Measurements from ENCODE around the gene DONSON. TPM values are rescaled to one million over a fixed set of nuclear protein-coding genes. Genes with fewer than 3 reads are reported as not detected.

DONSON gene
- total and polyA plus RNA-seq, 2 of the 13 experiments (the other 11 are each of a cell fraction or from before 2014, with no cell fraction given): 35.4 to 63.6 TPM

DNA sequence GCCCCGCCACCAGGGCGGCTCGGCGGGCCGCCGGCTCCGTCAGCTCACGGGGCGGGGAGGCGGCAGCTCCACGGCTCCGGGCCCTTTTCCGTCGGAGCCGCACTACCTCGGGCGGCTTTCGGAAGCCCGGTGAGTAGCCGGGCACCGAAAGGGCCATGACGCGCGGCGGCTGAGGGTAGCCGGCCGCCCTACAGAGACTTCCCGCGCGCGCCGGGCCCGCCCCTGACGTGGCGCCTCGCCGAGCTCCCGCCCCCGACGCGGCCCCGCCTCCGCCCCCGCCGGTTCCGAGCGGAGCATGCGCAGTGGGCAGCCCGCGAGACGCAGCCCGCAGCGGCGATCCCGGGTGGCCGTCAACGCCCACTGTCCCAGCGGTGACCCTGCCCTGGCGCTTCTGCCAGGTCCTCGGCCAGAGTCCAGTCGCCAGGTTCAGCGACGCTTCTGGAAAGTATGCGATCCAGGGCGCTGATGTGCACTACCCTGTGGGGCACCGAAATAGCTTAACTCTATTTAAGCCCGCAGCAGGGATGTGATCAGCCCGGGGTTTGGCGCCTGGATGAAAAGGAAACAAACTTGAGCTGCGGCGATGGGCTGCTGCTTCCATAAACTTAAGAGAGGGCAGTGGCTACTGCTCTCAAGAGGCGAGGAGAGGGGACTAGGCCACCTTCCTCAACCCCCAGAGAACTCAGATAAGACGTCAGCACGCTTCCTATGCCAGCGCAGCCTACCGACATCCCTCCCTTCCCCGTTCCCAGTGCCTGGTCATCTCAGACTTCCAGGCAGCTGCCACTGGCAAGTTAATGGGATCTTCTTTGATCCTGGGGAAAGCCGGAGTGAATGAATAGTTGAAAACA lies at the start of gene DONSON (continued):
- TF ChIP-seq KMT2B (CRISPR knock-in tag; IDR thresholded peaks at IDR 0.05) (peak; percentile 58; the same call in 1 of the 2 replicates), ZNF101 (CRISPR knock-in tag; IDR thresholded peaks at IDR 0.05; ENCODE audit: borderline replicate concordance, low read depth) (0 out of 2 replicates have a peak, but pooled peaks have one; percentile 58), ARNT (IDR thresholded peaks at IDR 0.05) (no peak), U2AF1 (optimal IDR thresholded peaks at IDR 0.05; ENCODE audit: low read depth, low read length) (no peak), DR1 (CRISPR knock-in tag; IDR thresholded peaks at IDR 0.05) (no peak), MIXL1 (CRISPR knock-in tag; IDR thresholded peaks at IDR 0.05) (no peak), HOXD1 (CRISPR knock-in tag; IDR thresholded peaks at IDR 0.05) (peak; percentile 61; the same call in 1 of the 2 replicates), SPEN (CRISPR knock-in tag; IDR thresholded peaks at IDR 0.05; ENCODE audit: low read depth) (peak; percentile 80), PRPF4 (IDR thresholded peaks at IDR 0.05; ENCODE audit: low read depth, low read length, poor library complexity, severe bottlenecking) (no peak), ZNF546 (CRISPR knock-in tag; conservative IDR thresholded peaks at IDR 0.05) (no peak), BRD4 (CRISPR knock-in tag; IDR thresholded peaks at IDR 0.05) (no peak; the same call in 1 of the 2 replicates), ZBTB7A (CRISPR knock-in tag; IDR thresholded peaks at IDR 0.05) (no peak), MED1 (CRISPR knock-in tag; IDR thresholded peaks at IDR 0.05) (peak; percentile 86), ZNF775 (CRISPR knock-in tag; IDR thresholded peaks at IDR 0.05; ENCODE audit: borderline replicate concordance) (no peak), FOSL1 (CRISPR knock-in tag; IDR thresholded peaks at IDR 0.05; ENCODE audit: borderline replicate concordance) (0 out of 2 replicates have a peak, but pooled peaks have one; percentile 7), NPAS2 (CRISPR knock-in tag; IDR thresholded peaks at IDR 0.05; ENCODE audit: borderline replicate concordance) (no peak), POGZ (CRISPR knock-in tag; IDR thresholded peaks at IDR 0.05) (peak; percentile 38; the same call in 1 of the 2 replicates)
- TF ChIP-seq, protein P1, sequence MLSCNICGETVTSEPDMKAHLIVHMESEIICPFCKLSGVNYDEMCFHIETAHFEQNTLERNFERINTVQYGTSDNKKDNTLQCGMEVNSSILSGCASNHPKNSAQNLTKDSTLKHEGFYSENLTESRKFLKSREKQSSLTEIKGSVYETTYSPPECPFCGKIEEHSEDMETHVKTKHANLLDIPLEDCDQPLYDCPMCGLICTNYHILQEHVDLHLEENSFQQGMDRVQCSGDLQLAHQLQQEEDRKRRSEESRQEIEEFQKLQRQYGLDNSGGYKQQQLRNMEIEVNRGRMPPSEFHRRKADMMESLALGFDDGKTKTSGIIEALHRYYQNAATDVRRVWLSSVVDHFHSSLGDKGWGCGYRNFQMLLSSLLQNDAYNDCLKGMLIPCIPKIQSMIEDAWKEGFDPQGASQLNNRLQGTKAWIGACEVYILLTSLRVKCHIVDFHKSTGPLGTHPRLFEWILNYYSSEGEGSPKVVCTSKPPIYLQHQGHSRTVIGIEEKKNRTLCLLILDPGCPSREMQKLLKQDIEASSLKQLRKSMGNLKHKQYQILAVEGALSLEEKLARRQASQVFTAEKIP (CRISPR knock-in tag; IDR thresholded peaks at IDR 0.05; ENCODE audit: borderline replicate concordance): peak; percentile 76; the same call in 1 of the 2 replicates
- TF ChIP-seq, protein P2, sequence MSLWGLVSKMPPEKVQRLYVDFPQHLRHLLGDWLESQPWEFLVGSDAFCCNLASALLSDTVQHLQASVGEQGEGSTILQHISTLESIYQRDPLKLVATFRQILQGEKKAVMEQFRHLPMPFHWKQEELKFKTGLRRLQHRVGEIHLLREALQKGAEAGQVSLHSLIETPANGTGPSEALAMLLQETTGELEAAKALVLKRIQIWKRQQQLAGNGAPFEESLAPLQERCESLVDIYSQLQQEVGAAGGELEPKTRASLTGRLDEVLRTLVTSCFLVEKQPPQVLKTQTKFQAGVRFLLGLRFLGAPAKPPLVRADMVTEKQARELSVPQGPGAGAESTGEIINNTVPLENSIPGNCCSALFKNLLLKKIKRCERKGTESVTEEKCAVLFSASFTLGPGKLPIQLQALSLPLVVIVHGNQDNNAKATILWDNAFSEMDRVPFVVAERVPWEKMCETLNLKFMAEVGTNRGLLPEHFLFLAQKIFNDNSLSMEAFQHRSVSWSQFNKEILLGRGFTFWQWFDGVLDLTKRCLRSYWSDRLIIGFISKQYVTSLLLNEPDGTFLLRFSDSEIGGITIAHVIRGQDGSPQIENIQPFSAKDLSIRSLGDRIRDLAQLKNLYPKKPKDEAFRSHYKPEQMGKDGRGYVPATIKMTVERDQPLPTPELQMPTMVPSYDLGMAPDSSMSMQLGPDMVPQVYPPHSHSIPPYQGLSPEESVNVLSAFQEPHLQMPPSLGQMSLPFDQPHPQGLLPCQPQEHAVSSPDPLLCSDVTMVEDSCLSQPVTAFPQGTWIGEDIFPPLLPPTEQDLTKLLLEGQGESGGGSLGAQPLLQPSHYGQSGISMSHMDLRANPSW (CRISPR knock-in tag; IDR thresholded peaks at IDR 0.05; ENCODE audit: borderline replicate concordance): 0 out of 2 replicates have a peak, but pooled peaks have one; percentile 28
- TF ChIP-seq, protein P3, sequence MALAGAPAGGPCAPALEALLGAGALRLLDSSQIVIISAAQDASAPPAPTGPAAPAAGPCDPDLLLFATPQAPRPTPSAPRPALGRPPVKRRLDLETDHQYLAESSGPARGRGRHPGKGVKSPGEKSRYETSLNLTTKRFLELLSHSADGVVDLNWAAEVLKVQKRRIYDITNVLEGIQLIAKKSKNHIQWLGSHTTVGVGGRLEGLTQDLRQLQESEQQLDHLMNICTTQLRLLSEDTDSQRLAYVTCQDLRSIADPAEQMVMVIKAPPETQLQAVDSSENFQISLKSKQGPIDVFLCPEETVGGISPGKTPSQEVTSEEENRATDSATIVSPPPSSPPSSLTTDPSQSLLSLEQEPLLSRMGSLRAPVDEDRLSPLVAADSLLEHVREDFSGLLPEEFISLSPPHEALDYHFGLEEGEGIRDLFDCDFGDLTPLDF (CRISPR knock-in tag; IDR thresholded peaks at IDR 0.05): peak; percentile 73
- TF ChIP-seq, protein P4, sequence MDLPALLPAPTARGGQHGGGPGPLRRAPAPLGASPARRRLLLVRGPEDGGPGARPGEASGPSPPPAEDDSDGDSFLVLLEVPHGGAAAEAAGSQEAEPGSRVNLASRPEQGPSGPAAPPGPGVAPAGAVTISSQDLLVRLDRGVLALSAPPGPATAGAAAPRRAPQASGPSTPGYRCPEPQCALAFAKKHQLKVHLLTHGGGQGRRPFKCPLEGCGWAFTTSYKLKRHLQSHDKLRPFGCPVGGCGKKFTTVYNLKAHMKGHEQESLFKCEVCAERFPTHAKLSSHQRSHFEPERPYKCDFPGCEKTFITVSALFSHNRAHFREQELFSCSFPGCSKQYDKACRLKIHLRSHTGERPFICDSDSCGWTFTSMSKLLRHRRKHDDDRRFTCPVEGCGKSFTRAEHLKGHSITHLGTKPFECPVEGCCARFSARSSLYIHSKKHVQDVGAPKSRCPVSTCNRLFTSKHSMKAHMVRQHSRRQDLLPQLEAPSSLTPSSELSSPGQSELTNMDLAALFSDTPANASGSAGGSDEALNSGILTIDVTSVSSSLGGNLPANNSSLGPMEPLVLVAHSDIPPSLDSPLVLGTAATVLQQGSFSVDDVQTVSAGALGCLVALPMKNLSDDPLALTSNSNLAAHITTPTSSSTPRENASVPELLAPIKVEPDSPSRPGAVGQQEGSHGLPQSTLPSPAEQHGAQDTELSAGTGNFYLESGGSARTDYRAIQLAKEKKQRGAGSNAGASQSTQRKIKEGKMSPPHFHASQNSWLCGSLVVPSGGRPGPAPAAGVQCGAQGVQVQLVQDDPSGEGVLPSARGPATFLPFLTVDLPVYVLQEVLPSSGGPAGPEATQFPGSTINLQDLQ (CRISPR knock-in tag; IDR thresholded peaks at IDR 0.05): peak; percentile 31; the same call in 1 of the 2 replicates
